Kidney (tissue), 14 donors: ENCODE data around the gene CLCNKA. TPM values are rescaled to one million over a fixed set of nuclear protein-coding genes. Genes with fewer than 3 reads are reported as not detected.
"Not testable (repeated sequence)": the region's sequence is repeated elsewhere in the genome, so short reads cannot be mapped to it uniquely, and the experiment has no call there.

Source experiments
- DNase-seq, 5 donors: peaks; one replicate each; pipeline ENCODE4 v3.0.0-alpha.2; 2013 to 2020
- FAIRE-seq: peaks from 2 replicates; lab custom pipeline; 2012; peaks lifted over from hg19 to GRCh38; lab: Jason Lieb, UNC
- H3K27ac ChIP-seq, 2 donors: one replicate each; pipeline ENCODE4 v1.7.0; 2013; ENCODE audit warnings: low read depth in 2 of 2, low read length in 2 of 2, inconsistent platforms in 1 of 2
- H3K27me3 ChIP-seq: one replicate; pipeline ENCODE4 v1.7.1; 2013; ENCODE audit warnings: low read length, inconsistent platforms; ENCODE audit not compliant: control insufficient read depth, insufficient read depth
- H3K36me3 ChIP-seq, 3 donors: one replicate each; pipeline versions ENCODE4 v1.7.0 to v1.7.1; 2013; ENCODE audit warnings: low read length in 3 of 3, control low read depth in 1 of 3, inconsistent platforms in 1 of 3; ENCODE audit not compliant: insufficient read depth in 3 of 3, control insufficient read depth in 2 of 3
- H3K4me1 ChIP-seq, 3 donors: one replicate each; pipeline versions ENCODE4 v1.7.0 to v1.7.1; 2013; ENCODE audit warnings: low read length in 3 of 3, inconsistent platforms in 1 of 3, low read depth in 1 of 3; ENCODE audit not compliant: control insufficient read depth in 2 of 3, insufficient read depth in 2 of 3
- H3K4me3 ChIP-seq, 3 donors: one replicate each; pipeline versions ENCODE4 v1.7.0 to v1.8.1; 2013; ENCODE audit warnings: low read length in 3 of 3, control low read depth in 1 of 3, inconsistent platforms in 1 of 3
- H3K9ac ChIP-seq, 3 donors: one replicate each; pipeline versions ENCODE4 v1.7.0 to v1.7.1; 2013; ENCODE audit warnings: low read length in 3 of 3, control low read depth in 1 of 3, inconsistent platforms in 1 of 3
- H3K9me3 ChIP-seq, 3 donors: one replicate each; pipeline versions ENCODE4 v1.7.0 to v1.7.1; 2013; ENCODE audit warnings: low read length in 3 of 3, control low read depth in 1 of 3, inconsistent platforms in 1 of 3; ENCODE audit not compliant: control insufficient read depth in 2 of 3, insufficient read depth in 1 of 3
- CTCF ChIP-seq: IDR thresholded peaks from 3 replicates; pipeline ENCODE4 v1.5.1; 2012; ENCODE audit warnings: mild to moderate bottlenecking, moderate library complexity, borderline replicate concordance; ENCODE audit not compliant: insufficient read depth; ENCODE audit errors: extremely low read depth
- intact Hi-C: fragments of 100-400 bp; cut with DNase I; formaldehyde crosslinking; loops from one replicate; pipeline ENCODE4 v1.11.1; 2022
- polyA plus RNA-seq: library from polyadenylated mRNA; stranded (reverse); fragments of 350-450 nt; fragmentation: Illumina TruSeq; extraction: RNeasy Lipid Tissue Mini Kit (QIAGEN cat#74804); gene quantifications from one replicate; pipeline ENCODE4 v1.2.3, GENCODE V29; 2014; ENCODE audit warnings: low read depth, low replicate concordance; ENCODE audit not compliant: insufficient read depth
- total RNA-seq: library from RNA; stranded (reverse); fragmentation: NEBNext Ultra II Directional; extraction: Animal tissue kit (Norgen Biotek cat#: 25700); gene quantifications from one replicate; pipeline ENCODE4 v1.2.1, GENCODE V29; 2021
- donor health status: control.
- donor health status: control.
- donor health status: control.
- donor health status: control.
- donor health status: control.
- donor health status: DM: yes; HTN: yes; CAD: no.
- donor health status: Normal renal cell carcinoma (clear cell type).

The CLCNKA gene
- total and polyA plus RNA-seq, 2 donors from 2014 or later, result 7.8 to 187 TPM

- no peak overlapping the region for H3K27ac ChIP-seq
- intact Hi-C loops, result no loop called here
- TF ChIP-seq CTCF, result no peak
- no peak for FAIRE-seq
- H3K4me3 ChIP-seq, result no peak overlapping the region
- DNase-seq, result peak; percentile 74 to 93 (median 87)
- H3K9ac ChIP-seq, result no peak overlapping the region
- no peaks in the 10 kb centered on the region for H3K27me3 ChIP-seq
- H3K9me3 ChIP-seq, result no peaks in the 10 kb centered on the region
- no peaks in the 10 kb centered on the region for H3K36me3 ChIP-seq
- H3K4me1 ChIP-seq, result peaks cover 0 to 10% (median 5%) of the 10 kb centered on the region in 3 donors
Measured at GRCh38 chr1:16026723-16027484, 5.1 kb downstream of the CLCNKA start.

GRCh38 chr1:16028237-16029002, 6.6 kb downstream of the CLCNKA start:
- no peak overlapping the region for H3K4me3 ChIP-seq
- H3K9ac ChIP-seq, result no peak overlapping the region
- peaks cover 0 to 7% (median 5%) of the 10 kb centered on the region in 3 donors for H3K4me1 ChIP-seq
- FAIRE-seq, result no peak
- no peak overlapping the region for H3K27ac ChIP-seq
- TF ChIP-seq CTCF, result no peak
- no peaks in the 10 kb centered on the region for H3K9me3 ChIP-seq
- H3K27me3 ChIP-seq, result no peaks in the 10 kb centered on the region
- intact Hi-C loops, result no loop called here
- DNase-seq, result peak in 1 of 5 donors; percentile 46
- no peaks in the 10 kb centered on the region for H3K36me3 ChIP-seq

- intact Hi-C loops, H3K36me3 ChIP-seq, FAIRE-seq: not testable (repeated sequence)
Measured at GRCh38 chr1:16029003-16029268, 7.1 kb downstream of the CLCNKA start.

GRCh38 chr1:16029288-16029687, 7.5 kb downstream of the CLCNKA start:
- intact Hi-C loops, result no loop called here
- Histone ChIP-seq H3K27me3 (no peaks in the 10 kb centered on the region), H3K9me3 (no peaks in the 10 kb centered on the region), H3K36me3 (no peaks in the 10 kb centered on the region), H3K4me3 (no peak overlapping the region), H3K27ac (no peak overlapping the region), H3K9ac (no peak overlapping the region), H3K4me1 (peaks cover 0 to 5% (median 5%) of the 10 kb centered on the region in 3 donors)
- DNase-seq (no peak), FAIRE-seq (no peak)
- TF ChIP-seq CTCF, result no peak

More at GRCh38 chr1:16029003-16029268, 7.1 kb downstream of the CLCNKA start:
- H3K9ac ChIP-seq, H3K4me3 ChIP-seq, H3K4me1 ChIP-seq, DNase-seq, H3K27ac ChIP-seq, H3K9me3 ChIP-seq, H3K27me3 ChIP-seq: not testable (repeated sequence)
